ENCODE results near the gene FRYL.
A peak's percentile ranks its signal among the peaks of the same experiment; 100 is the strongest.
"Not testable (repeated sequence)": the region's sequence is repeated elsewhere in the genome, so short reads cannot be mapped to it uniquely, and the experiment has no call there.

Gene FRYL

GRCh38 chr4:48686369-48686768 is 93.7 kb downstream of the FRYL start:
- no peak overlapping the region for H3K27ac Mint-ChIP-seq
- no peaks in the 10 kb centered on the region for H3K27me3 Mint-ChIP-seq (ENCODE audit: low read depth)
- H3K9me3 Mint-ChIP-seq = no peaks in the 10 kb centered on the region
- TF ChIP-seq, protein P1, sequence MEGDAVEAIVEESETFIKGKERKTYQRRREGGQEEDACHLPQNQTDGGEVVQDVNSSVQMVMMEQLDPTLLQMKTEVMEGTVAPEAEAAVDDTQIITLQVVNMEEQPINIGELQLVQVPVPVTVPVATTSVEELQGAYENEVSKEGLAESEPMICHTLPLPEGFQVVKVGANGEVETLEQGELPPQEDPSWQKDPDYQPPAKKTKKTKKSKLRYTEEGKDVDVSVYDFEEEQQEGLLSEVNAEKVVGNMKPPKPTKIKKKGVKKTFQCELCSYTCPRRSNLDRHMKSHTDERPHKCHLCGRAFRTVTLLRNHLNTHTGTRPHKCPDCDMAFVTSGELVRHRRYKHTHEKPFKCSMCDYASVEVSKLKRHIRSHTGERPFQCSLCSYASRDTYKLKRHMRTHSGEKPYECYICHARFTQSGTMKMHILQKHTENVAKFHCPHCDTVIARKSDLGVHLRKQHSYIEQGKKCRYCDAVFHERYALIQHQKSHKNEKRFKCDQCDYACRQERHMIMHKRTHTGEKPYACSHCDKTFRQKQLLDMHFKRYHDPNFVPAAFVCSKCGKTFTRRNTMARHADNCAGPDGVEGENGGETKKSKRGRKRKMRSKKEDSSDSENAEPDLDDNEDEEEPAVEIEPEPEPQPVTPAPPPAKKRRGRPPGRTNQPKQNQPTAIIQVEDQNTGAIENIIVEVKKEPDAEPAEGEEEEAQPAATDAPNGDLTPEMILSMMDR (IDR thresholded peaks at IDR 0.05; ENCODE audit: unreplicated experiment in 3 of 3) = no peak
- H3K4me3 Mint-ChIP-seq = no peak overlapping the region
- H3K36me3 Mint-ChIP-seq (ENCODE audit: low read depth) = peaks cover 18% of the 10 kb centered on the region
- peaks cover 10% of the 10 kb centered on the region for H3K4me1 Mint-ChIP-seq

DNA sequence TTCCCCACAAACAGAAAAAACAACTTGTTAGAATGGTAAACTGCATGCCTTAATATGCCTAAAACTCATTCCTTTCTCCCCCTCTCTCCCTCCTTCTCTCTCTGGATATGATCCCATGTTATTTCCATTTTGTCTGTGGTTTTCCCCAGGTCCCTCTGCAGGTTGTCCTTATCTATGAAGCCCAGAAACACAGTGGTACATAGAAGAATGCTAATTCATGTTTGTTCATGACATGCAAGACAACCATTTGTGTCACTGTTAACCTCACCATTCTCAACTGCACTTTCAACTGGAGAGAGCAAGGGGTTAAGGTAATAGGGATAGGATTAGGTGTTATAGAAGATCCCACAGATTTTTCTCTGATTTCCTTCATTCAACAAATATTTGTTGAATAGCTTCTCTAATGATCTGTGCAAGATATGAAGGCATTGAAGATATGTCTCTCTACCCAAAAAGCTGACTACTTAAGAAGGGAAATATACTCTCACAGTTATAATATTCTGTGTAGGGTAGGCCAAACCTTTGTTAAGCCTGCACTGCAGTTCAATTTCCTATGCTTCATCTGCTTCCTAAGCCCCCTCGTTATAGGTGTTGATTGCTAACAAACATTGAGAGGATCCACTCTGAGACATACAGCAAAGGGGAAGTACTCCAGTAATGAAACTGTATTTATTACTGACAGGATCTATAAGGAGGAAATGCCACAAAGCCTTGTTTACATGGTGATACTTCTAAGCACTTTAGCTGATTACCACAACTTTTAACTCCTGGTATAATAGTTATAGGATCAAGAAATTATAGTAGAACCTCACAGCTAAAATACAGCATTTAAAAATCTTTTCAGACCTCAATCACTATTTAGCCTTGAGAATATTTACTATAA is 96.1 kb downstream of the FRYL start:
- Mint-ChIP-seq H3K9me3 (no peaks in the 10 kb centered on the region), H3K27ac (no peak overlapping the region), H3K36me3 (ENCODE audit: low read depth) (peaks cover 18% of the 10 kb centered on the region), H3K4me1 (no peaks in the 10 kb centered on the region), H3K27me3 (ENCODE audit: low read depth) (no peaks in the 10 kb centered on the region), H3K4me3 (no peak overlapping the region)
- TF ChIP-seq, protein P1 (IDR thresholded peaks at IDR 0.05; ENCODE audit: unreplicated experiment in 3 of 3) = no peak

DNA sequence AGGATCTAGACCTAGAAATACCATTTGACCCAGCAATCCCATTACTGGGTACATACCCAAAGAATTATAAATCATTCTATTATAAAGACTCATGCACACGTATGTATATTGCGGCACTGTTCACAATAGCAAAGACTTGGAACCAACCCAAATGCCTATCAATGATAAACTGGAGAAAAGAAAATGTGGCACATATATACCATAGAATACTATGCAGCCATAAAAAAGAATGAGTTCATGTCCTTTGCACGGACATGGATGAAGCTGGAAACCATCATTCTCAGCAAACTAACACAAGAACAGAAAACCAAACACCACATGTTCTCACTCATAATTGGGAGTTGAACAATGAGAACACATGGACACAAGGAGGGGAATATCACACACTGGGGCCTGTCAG is 97.2 kb downstream of the FRYL start:
- H3K27me3 Mint-ChIP-seq (ENCODE audit: low read depth); H3K9me3 Mint-ChIP-seq; H3K4me3 Mint-ChIP-seq; H3K27ac Mint-ChIP-seq; H3K4me1 Mint-ChIP-seq: not testable (repeated sequence)
- peaks cover 19% of the 10 kb centered on the region for H3K36me3 Mint-ChIP-seq (ENCODE audit: low read depth)

DNA sequence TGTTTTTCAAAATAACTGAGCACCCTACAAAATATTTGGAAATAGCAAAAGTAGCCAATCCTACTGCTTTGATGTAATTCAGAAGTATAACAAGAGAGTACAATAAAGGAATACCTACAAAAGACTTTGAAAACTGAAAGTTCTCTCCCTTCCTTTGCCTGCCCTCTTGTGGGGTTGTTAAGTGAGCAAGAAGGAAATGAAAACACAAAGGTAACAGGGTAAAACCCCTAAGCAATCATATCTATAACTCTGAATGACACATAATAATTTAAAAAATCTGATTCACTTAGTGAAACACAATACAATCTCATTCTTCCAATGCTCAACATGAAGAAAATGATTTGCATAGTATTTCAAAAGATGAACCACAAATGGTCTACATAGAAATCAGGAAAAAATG is 98.2 kb downstream of the FRYL start:
- no peaks in the 10 kb centered on the region for H3K27me3 Mint-ChIP-seq (ENCODE audit: low read depth)
- H3K27ac Mint-ChIP-seq = no peak overlapping the region
- no peaks in the 10 kb centered on the region for H3K4me1 Mint-ChIP-seq
- no peak overlapping the region for H3K4me3 Mint-ChIP-seq
- peaks cover 21% of the 10 kb centered on the region for H3K36me3 Mint-ChIP-seq (ENCODE audit: low read depth)
- TF ChIP-seq, protein P1 (IDR thresholded peaks at IDR 0.05; ENCODE audit: unreplicated experiment in 3 of 3) = peak in 1 of 3 experiments; percentile 9
- H3K9me3 Mint-ChIP-seq = no peaks in the 10 kb centered on the region

DNA sequence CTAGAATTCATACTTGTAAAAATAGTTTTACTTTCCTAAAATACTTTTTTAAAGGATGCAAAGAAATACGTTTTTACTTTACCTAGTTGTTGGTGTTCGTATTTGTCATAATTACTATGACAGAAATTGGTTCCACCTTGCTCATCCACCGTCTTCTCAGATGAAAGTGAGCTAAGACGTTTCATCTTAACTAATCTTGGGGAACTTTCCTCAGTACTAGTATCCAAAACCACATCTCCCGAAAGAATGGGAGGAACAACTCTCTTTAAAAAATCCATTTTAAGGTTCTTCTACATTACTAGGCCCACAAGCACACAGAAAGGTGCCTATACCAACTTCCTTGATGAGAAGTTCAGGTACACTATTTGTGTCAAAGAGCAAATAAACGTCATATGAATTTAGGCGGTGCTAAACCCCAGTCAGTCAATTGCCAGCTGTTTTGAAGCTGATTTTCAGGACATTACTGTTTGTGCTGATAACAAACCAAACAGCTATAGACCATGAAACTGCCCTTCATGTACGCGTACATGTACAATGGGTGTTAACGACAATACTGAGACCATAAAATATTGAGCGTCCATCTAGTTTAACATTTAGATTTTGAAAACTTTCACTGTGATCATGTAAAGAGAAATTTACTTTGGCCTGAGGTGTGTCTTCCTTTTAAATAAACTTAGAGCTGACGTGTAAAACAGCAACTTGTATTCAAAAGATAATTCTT is 99.1 kb downstream of the FRYL start:
- no peaks in the 10 kb centered on the region for H3K27me3 Mint-ChIP-seq (ENCODE audit: low read depth)
- peaks cover 28% of the 10 kb centered on the region for H3K36me3 Mint-ChIP-seq (ENCODE audit: low read depth)
- no peaks in the 10 kb centered on the region for H3K4me1 Mint-ChIP-seq
- H3K27ac Mint-ChIP-seq = no peak overlapping the region
- H3K4me3 Mint-ChIP-seq = no peak overlapping the region
- peaks cover 2% of the 10 kb centered on the region for H3K9me3 Mint-ChIP-seq
- TF ChIP-seq, protein P1 (IDR thresholded peaks at IDR 0.05; ENCODE audit: unreplicated experiment in 3 of 3) = no peak

DNA sequence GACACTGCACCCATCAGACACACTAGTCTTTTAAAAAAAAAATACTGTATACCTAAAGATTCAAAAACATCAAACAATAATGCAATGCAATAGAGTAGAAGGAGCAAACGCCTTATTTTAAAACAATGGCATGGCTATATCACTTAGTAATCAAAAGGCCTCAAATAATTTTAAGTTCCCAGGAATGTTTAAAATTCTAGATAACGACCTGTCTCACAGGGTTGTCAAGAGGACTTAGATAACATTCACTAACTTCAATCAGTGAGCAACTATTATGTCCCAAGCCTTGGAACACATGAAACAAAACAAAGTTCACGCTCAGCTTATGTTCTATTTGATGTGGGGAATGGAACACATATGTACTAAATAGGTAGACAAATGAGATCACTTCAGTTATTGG is 106.5 kb downstream of the FRYL start:
- no peak overlapping the region for H3K27ac Mint-ChIP-seq
- TF ChIP-seq, protein P1 (IDR thresholded peaks at IDR 0.05; ENCODE audit: unreplicated experiment in 3 of 3) = no peak
- no peak overlapping the region for H3K4me3 Mint-ChIP-seq
- peaks cover 5% of the 10 kb centered on the region for H3K9me3 Mint-ChIP-seq
- H3K36me3 Mint-ChIP-seq (ENCODE audit: low read depth) = peaks cover 17% of the 10 kb centered on the region
- H3K27me3 Mint-ChIP-seq (ENCODE audit: low read depth) = no peaks in the 10 kb centered on the region
- H3K4me1 Mint-ChIP-seq = no peaks in the 10 kb centered on the region

All from nephron (organoid).